ENCODE results near the gene MBD6.
"Not testable (repeated sequence)": the region's sequence is repeated elsewhere in the genome, so short reads cannot be mapped to it uniquely, and the experiment has no call there.

The MBD6 gene

DNA sequence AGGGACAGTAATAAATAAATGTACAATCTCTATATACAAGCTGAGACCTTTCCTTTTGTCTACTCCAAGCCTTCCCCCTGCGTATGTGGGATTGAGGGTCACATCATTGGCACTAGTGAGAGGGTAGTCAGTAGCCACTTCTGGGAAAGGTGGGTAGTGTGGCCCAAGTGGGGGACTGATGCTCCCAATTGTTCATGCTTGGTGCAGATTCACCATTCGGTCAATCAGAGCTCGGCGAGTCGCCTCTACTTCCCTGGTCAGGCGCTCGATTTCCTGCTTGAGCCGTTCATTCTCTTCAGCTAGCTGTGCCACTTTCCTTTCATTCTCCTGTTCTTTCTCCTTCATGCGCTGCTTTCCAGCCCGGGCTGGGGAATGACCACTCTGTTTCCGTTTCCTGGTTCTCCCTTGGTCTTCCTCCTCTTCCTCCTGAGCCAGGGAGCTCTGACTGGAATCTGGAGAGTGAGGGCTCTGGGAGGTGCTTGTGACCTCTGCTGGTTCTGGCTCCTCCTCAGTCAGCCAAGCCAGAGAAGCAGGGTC is 5.9 kb upstream of the MBD6 start:
- DNase-seq: no peak

DNA sequence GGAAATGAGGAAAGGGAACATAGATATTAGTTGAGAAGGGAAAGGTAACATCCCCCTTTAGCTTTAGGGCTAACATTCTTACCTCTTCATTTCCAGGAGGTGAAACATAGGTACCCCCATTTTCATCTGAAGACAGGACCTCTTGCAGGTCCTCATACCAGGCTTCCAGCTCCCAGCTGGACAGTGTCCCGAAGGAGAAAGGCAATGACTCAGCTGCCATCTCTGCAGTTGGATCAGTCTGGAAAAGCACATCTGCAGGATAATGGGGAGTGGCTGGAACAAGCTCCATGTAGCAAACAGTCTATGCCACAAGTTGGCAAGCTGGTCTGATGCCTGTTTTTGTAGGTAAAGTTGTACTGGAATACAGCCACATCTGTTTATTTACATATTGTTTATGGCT is 5.4 kb upstream of the MBD6 start:
- no peak for DNase-seq

DNA sequence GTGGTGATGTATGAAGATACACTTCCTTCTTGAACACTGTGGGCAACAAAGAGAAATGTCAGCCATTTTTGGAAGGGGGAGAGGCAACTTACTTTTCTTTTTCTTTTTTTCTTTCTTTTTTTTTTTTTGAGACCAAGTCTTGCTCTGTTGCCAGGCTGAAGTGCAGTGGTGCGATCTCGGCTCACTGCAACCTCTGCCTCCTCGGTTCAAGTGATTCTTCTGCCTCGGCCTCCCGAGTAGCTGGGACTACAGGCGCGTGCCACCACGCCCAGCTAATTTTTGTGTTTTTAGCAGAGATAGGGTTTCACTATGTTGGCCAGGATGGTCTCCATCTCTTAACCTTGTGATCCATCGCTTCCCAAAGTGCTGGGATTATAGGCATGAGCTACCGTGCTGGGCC is 4.9 kb upstream of the MBD6 start:
- not testable (repeated sequence) for DNase-seq

DNA sequence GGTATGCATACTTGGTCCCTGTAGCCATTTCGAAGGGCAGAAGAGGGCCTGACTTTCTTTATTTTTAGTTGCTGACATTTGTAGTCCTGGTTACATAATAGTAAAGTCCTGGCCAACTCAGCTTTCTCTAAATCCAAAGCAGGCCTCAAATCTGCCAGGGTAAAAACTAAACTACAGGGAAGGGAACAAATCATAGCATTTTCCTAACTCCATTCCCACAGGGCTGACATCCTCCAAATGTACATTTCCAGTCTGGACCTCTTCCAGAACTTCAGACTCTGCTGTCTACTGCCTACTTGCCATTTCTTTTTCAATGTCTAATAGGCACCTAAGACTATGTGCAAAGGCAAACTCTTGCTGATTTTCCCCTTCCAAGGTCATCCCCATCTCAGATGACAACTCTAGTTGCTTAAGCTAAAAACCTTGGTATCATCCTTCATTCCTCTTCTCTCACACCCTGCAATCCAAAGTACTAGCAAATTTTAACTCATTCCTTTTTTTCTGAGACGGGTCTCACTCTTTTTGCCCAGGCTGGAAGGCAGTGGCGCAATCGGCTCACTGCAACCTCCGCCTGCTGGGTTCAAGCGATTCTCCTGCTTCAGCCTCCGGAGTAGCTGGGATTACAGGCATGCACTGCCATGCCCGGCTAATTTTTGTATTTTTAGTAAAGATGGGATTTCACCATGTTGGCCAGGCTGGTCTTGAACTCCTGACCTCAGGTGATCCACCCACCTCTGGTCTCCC is 4.3 kb upstream of the MBD6 start:
- no peak for DNase-seq

DNA sequence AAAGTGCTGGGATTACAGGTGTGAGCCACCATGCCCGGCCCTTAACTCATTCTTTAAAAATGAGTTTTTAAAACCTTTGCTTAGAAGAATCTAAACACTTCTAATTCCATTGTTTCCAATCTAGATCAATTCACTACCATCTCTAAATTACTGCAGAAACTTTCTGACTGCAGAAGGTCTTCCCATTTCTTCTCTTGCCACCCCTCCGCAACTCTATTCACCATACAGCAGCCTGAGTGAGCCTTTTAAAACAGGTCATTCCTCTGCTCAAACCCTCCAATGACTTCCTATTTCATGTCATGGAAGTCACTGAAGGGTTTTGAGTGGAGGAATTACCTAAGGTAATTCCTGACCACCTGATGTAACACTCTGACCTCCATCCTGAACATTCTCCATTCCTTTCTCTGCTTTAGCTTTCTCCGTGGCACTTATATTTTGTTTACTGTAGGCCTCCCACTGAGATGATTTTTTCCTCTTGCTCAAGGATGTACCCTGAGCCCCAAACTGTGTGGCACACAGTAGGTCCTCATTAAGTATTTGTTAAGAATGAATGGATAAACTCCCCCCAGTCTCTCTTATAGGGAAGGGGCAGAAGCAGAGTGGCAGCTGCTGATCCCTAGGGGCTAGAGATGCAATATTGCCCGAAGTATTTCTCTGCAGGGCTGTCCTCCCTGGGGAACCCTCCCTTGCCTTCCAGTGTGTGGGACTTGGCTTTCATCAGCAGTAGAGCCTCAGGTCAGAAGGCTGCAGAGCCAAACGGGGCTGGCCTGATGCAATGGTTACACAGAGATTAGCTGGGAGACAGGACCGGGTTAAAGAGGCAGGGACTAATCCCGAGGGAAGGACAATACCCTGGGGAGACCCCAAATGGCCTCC is 3.5 kb upstream of the MBD6 start:
- no peak for DNase-seq

DNA sequence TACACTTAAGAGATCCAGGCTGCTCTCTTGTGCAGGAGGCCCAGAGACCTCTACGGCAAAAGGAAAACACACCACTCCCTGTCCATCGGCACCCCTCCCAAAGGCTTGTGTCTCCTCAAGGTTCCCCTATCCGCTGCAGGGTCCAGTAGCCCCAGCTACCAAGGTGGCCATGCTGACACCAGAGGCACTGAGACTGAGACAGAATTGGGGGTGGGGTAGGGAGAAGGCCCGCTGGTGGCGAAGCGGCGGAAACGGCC is 2.9 kb upstream of the MBD6 start:
- DNase-seq: no peak

DNA sequence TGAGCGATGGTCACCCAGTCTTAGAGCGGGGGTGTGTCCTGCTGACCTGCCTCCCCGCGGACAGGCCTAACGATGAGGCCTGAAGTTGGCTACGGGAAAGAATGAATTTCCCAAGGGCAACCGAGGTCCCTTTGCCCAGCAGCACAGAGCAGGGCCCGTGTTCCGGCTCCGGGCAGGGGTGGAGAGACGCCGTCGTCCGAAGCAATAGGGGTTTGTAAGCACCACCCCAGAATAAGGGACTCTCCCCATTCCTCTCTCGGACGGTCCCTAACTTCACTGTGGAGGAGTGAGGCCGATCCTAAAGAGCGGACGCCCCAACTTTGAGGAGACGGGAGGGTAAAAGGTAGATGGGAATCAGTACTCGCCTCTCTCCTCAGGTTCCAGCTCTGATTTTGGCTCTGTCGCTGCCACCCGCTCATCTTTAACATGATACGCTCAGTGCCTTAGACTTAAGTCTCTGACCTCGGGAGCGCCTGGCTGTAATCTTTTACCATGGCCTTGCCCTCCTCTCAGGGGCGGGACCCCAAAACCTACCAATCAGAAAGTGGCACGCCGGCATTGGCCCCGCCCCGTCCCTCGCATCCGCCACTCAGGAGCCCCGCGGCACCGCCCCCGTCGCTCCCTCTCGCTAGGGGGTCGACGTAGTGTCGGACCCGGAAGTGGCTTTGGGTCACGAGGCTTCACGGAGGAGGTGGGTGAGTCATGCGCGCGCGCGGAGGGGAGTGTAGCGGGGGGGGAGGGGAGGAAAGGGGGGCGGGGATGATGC is 2.4 kb upstream of the MBD6 start, which contains the start of gene DDIT3:
DDIT3 (minus strand) TSS at position 462 of the 766 bp plus-strand sequence. CDS start 3,108 bp downstream, outside the sequence.
- DNase-seq: peak; percentile 86

DNA sequence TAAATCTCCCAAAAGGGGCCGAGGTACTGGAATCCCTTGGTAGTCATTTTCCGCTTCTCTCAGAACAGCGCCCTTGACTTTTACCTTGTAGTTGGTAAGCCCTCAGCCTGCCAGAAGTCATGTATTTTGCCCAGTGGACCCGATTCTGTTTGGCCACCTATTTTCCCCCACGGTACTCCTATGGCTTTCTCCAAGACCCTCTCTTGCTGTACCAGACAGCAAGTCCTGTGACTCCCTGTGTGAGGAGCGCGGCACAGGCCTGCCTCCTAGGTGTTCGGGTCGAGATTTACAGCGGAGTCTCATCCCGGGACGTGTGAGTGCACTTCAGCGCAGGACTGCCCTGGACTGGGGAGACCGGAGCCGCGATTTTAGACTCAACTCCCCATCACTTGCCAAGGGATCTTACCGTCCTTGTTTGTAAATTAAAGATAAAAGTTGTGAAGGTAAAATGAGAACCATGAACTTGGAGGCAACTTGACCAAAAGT is 1.1 kb upstream of the MBD6 start:
- no peak for DNase-seq

DNA sequence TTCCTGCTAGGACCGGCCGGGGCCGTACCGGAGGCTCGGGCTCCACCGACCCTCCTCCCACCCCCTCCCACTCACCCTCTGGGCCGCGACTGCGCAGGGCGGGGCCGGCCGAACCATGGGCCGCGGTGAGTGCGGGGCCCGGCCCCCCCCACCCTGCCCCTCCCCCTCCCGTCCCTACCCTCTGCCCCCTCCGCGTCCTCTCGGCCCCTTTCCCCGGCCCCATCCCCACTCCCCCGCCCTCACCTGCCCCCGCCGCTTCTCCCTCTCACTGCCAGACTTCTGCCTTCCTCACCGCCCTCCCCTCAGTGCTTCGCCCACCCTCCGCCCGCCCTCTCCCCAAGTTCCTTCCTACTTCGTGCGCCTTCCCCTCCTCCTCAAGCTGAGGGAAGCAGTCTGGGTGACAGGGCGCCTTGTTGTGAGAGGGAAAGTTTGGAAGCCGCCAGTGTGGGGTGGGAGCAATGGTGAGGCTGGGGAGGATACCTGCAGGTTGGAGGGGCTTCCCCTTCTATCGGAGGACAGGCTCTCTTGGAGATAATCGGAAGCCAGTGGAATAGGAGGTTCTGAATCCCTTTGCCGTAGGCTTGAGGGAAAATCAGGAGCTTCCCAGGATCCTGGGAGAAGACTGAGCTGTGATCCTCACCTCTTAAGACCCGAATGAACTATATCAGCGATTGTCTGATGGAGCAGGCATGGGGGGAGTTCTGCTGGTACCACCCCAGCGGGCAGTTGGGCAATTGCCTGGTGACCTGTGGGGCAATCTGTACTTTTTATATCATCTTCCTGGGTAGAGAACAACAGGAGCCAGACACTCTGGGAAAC is 472 bp downstream of the MBD6 start:
- DNase-seq: no peak

DNA sequence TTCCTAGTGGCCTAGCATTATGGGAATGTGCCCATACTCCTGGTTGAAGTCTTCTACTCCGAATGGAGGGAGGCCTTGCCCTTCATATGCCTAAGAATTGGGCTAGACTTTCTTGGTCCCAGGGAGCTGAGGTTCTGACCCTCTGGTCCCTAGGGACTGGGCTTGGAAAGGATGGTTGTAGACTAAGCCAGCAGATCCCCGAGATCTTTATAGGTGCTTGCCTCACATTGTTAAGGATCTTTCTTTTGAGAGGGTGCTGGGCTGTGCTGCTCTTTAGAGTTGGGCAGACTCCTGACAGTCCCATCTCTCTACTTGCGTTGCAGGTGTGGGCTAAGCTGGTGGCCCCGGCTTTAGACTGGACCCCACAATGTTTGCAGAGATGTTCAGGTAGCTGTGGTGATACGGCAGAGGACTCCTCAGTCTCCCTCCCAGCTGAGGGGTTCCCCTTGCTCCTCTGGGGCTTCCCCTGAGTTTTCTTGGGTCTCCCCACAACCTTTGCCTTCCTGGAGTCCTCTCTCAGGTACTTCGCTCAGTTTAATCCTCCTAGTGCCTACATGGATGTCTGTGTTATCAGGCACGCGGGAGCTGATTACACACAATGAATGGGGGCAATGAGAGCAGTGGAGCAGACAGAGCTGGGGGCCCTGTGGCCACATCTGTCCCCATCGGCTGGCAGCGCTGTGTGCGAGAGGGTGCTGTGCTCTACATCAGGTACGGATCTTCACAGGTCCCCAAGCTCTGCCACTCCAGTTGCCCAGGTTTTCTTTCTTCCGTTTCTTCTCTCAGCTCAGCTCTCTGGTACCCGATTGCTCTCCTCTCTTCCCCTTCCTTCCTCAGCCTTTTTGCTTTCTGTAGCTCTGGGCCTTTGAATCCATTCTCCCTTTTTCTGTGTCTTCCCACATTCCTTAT is 1.3 kb downstream of the MBD6 start:
- no peak for DNase-seq

DNA sequence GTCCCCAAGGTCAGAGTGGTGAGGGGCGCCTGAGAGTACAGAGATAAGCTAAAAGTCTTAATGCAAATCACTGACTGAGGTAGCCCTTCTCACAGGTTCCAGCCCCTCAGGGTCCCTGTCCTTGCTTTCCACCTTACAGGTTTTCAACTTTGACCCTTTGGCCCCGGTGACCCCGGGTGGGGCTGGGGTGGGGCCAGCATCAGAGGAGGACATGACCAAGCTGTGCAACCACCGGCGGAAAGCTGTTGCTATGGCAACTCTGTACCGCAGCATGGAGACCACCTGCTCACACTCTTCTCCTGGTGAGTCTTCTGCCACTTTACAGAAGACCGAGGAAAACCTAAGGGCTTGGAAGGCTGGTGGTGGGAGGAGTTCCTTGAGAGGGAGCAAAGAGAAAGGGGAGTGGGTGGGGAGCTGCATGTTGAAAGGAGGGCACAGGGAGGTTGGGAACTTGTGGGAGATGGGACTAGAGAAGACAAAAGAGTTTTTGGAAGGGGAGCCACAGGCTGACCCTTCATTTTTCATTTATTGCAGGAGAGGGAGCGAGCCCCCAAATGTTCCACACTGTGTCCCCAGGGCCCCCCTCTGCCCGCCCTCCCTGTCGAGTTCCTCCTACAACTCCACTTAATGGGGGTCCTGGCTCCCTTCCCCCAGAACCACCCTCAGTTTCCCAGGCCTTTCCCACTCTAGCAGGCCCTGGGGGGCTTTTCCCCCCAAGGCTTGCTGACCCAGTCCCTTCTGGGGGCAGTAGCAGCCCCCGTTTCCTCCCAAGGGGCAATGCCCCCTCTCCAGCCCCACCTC is 2.4 kb downstream of the MBD6 start:
- no peak for DNase-seq

DNA sequence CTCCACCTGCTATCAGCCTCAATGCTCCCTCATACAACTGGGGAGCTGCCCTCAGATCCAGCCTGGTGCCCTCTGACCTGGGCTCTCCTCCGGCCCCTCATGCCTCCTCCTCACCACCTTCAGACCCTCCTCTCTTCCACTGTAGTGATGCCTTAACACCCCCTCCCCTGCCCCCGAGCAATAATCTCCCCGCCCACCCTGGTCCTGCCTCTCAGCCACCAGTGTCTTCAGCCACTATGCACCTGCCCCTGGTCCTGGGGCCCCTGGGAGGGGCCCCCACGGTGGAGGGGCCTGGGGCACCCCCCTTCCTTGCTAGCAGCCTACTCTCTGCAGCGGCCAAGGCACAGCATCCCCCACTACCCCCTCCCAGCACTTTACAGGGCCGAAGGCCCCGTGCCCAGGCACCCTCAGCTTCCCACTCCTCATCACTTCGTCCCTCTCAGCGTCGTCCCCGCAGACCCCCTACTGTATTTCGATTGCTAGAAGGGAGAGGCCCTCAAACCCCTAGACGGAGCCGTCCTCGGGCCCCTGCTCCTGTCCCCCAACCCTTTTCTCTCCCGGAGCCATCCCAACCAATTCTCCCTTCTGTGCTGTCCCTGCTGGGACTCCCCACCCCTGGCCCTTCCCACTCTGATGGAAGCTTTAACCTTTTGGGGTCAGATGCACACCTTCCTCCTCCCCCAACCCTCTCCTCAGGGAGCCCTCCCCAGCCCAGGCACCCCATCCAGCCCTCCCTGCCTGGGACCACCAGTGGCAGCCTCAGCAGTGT is 3.2 kb downstream of the MBD6 start:
- no peak for DNase-seq

DNA sequence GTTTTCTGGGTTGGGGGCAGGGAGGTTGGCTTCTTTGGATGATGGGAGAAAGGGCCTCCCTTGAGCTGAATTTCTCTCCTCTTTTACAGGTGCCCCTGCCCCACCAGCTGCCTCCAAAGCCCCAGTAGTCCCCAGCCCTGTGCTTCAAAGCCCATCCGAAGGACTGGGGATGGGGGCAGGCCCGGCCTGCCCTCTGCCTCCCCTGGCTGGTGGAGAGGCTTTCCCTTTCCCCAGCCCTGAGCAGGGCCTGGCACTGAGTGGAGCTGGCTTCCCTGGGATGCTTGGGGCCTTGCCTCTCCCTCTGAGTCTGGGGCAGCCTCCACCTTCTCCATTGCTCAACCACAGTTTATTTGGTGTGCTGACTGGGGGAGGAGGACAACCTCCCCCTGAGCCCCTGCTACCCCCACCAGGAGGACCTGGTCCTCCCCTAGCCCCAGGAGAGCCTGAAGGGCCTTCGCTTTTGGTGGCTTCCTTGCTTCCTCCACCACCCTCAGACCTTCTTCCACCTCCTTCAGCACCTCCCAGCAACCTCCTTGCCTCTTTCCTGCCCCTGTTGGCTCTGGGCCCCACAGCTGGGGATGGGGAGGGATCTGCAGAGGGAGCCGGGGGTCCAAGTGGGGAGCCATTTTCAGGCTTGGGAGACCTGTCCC is 4.0 kb downstream of the MBD6 start:
- no peak for DNase-seq

DNA sequence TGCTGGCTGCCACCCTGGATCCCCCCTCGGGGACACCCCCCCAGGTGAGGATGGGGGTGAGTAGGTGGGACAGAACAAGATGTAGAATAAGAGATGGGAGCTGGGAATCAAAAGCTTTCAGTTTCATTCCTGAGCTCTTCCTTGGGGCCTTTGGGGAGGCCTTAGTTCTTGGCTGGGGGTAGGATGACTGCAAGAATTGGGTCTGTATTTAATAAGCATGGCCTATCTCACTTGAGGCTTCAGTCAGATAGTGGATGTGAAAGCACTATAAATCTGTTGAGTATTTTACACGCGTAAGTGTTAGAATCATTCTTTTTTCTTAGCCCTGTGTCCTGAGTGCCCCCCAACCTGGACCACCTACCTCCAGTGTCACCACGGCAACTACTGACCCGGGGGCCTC is 4.6 kb downstream of the MBD6 start:
- no peak for DNase-seq

DNA sequence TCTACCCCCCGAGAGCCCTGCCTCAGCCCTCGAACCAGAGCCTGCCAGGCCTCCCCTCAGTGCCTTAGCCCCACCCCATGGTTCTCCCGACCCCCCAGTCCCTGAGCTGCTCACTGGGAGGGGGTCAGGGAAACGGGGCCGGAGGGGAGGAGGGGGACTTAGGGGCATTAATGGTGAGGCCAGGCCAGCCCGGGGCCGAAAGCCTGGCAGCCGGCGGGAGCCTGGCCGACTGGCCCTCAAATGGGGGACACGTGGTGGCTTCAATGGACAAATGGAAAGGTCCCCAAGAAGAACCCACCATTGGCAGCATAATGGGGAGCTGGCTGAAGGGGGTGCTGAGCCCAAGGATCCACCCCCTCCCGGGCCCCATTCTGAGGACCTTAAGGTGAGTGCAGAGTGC is 5.6 kb downstream of the MBD6 start:
- DNase-seq: no peak

DNA sequence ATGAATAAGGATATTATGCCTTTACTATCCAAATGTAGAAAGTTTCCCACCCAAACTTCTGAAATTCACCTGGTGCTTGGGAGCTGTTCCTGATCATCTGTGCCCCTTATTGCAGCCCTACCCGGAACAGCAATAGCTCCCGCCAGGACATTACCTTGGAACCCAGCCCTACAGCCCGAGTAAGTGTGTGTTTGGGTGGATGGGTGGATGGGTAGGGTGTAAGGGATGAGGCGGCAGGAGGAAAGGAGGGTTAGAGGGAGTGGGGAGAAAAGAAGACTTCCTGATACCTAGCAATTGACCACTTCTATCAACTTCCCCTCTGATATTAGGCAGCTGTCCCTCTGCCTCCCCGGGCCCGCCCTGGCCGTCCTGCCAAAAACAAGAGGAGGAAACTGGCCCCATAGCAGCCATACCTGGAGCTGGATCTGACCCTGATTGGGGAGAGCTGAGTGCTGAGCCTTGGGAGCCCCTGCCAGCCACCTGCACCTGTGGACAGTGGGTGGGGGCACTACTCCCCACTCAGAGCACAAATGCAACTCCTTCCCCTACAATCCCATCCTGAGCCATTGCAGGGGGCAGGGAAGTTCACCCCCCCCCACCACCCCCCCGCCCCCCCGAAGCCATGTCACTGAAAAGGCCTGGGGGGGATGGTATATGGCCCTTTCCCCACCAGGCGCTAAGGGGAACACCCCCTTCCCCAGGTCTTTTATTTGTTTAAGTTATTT is 6.4 kb downstream of the MBD6 start:
- DNase-seq: no peak

DNA sequence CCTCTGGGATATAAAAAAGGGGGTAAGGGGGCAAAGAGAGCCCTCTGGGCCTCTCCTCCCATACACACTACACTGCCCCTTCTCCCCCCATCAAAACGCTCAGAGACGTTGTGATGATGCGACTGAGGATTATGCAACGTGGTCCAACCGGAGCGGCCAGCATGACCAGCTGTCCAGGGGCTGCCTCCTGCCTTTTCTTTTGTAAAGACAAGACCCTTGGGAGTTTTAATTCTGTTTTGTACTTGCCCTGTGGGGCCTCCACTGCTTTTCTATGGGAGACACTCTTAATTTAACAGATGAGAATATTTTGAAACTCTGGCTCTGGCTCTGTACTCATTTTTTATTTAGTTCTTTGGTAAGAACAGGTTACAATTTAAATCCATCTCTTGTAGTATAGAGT is 7.2 kb downstream of the MBD6 start:
- DNase-seq: no peak

DNA sequence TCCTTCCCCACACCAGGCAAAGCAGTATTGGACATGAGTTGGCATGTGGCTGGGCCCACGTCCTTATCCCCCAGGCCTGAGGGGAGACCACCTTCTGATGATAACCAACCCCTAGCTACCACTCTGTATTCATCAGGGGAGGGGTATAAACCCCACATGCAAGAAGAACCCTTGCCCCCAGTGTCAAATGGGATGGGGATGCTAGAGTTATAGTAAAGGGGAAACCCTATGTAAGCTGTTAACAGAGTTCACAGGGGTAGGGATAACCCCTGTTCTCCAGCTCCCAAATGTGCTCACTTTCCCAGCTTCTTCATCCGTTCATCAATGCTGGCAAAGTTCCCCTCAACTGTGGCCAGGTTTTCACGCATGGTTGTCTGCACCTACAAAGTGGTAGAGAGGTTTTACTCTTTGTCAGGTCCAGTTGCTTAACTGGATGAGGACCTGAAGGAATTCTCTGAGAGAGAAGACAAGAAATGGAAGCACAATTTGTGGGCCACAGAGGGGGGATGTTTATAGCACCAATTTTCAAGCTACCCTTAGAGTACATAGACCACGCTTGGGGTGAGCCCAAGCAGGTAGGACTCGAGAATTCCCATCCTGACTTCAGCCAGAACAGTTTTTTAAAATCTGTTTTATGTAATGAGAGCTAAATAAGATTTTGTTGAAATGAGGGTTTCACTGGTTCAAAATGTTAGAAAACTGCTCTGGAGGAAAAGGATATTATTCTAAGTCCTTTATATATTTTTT is 7.9 kb downstream of the MBD6 start:
- no peak for DNase-seq
